GM21717 (cell line): ENCODE results near the gene WDR59.
A peak's percentile ranks its signal among the peaks of the same experiment; 100 is the strongest.
"Not testable (repeated sequence)": the region's sequence is repeated elsewhere in the genome, so short reads cannot be mapped to it uniquely, and the experiment has no call there.

Source experiments
- ATAC-seq: cut with Tn5 transposase; IDR thresholded peaks from one replicate; pipeline ENCODE4 v1.9.1; 2021; ENCODE audit warnings: mild to moderate bottlenecking, moderate library complexity; ENCODE audit not compliant: unreplicated experiment

The WDR59 gene

GRCh38 chr16:74868035-74868434 is 116.9 kb downstream of the WDR59 start:
- ATAC-seq = no peak

- ATAC-seq = no peak
Observed at GRCh38 chr16:74867281-74867849, 117.6 kb downstream of the WDR59 start.

GRCh38 chr16:74865922-74866598 is 118.9 kb downstream of the WDR59 start:
- ATAC-seq = no peak

- peak; percentile 80 for ATAC-seq
Observed at GRCh38 chr16:74862743-74863244, 122.1 kb downstream of the WDR59 start.

- ATAC-seq = no peak
Observed at GRCh38 chr16:74852500-74852875, 132.4 kb downstream of the WDR59 start.

GRCh38 chr16:74850027-74850426 is 134.9 kb downstream of the WDR59 start:
- ATAC-seq = no peak

GRCh38 chr16:74847202-74847601 is 137.7 kb downstream of the WDR59 start:
- no peak for ATAC-seq

- ATAC-seq = no peak
Observed at GRCh38 chr16:74846714-74847113, 138.2 kb downstream of the WDR59 start.

GRCh38 chr16:74844041-74844980 is 140.6 kb downstream of the WDR59 start:
- no peak for ATAC-seq

- ATAC-seq = not testable (repeated sequence)
Observed at GRCh38 chr16:74843381-74844035, 141.4 kb downstream of the WDR59 start.

- no peak for ATAC-seq
Observed at GRCh38 chr16:74842413-74842812, 142.5 kb downstream of the WDR59 start.

GRCh38 chr16:74841904-74842303 is 143.0 kb downstream of the WDR59 start:
- ATAC-seq = no peak

GRCh38 chr16:74841469-74841868 is 143.5 kb downstream of the WDR59 start:
- no peak for ATAC-seq

GRCh38 chr16:74837056-74837455 is 147.9 kb downstream of the WDR59 start:
- ATAC-seq = no peak

GRCh38 chr16:74836111-74836671 is 148.7 kb downstream of the WDR59 start:
- no peak for ATAC-seq

GRCh38 chr16:74832228-74832627 is 152.7 kb downstream of the WDR59 start:
- ATAC-seq = no peak

- ATAC-seq = no peak
Observed at GRCh38 chr16:74831467-74831866, 153.5 kb downstream of the WDR59 start.

GRCh38 chr16:74830648-74831047 is 154.3 kb downstream of the WDR59 start:
- ATAC-seq = no peak

- no peak for ATAC-seq
Observed at GRCh38 chr16:74829637-74830036, 155.3 kb downstream of the WDR59 start.

GRCh38 chr16:74825941-74826340 is 159.0 kb downstream of the WDR59 start:
- no peak for ATAC-seq

- no peak for ATAC-seq
Observed at GRCh38 chr16:74825016-74825415, 159.9 kb downstream of the WDR59 start.
